ENCODE measurements around the gene SHISA5. TPM values are rescaled to one million over a fixed set of nuclear protein-coding genes. Genes with fewer than 3 reads are reported as not detected.

The SHISA5 gene, protein sequence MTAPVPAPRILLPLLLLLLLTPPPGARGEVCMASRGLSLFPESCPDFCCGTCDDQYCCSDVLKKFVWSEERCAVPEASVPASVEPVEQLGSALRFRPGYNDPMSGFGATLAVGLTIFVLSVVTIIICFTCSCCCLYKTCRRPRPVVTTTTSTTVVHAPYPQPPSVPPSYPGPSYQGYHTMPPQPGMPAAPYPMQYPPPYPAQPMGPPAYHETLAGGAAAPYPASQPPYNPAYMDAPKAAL
- 10 to 100 TPM; 64.1 to 90.6 (median 75.4) TPM for total RNA-seq

DNA sequence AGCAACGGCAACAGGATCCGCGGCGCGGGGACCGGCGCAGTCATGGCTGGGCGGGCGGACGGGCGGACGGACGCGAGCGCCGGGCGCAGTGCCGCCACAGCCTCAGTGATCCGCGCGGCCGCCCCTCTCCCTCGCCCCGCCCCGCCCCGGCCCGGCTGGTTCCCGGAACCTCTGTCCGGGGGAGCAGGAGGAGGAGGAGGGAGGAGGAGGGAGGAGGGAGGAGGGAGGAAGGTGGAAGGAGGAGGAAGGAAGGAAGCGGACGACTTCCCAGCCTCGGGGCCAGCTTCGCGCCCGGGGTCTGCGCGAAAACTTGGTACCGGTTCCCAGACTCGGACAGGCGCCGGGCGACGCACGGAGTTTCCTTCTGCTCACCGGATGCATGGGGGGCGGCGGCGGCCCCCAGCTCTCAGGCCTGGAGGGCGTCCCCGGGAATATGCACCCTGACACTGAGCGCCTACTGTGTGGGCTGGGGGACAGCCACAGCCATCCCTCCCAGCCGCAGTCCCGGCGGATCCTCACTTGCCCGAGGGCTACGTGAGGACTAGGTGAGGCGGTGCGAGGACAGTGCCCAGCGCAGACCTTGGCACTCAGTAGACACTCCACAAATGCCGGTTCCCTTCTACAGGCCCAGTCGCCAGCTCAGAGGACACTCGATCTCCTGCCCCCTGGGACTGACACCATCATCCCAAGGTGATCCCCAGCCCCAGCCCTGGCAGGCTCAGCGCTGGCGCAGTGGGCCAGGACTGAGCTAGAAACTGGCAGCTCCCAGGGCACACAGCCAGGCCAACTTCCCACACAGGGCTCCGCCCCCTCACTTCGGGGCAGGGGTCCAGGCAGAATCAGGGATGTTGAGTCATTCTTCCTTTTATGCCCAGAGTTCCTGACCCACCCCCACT, at the start of gene SHISA5:
TSS of gene SHISA5 (minus strand) at position 124 of the 896 bp plus-strand sequence. CDS start at position 44, 80 bp downstream.
- TF ChIP-seq CTCF (IDR thresholded peaks at IDR 0.05; ENCODE audit: low read depth) = no peak

DNA sequence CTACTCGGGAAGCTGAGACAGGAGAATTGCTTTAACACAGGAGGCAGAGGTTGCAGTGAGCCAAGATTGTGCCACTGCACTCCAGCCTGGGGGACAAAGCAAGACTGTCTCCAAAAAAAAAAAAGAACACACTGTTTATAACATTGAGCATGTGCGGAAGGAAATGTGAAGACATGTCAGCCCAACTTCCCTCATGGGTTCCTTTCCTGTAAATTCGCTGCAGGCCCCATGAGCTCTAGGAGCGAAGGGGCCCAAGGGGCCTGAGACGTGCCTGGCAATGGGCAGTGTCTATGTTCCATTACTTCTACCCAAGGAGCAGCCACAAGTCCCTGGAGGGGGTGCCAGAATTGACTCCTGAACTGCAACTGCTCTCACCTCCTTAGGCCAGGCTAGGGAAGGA, 49.4 kb upstream of the SHISA5 start:
- TF ChIP-seq CTCF (IDR thresholded peaks at IDR 0.05; ENCODE audit: low read depth) = no peak

GRCh38 chr3:48552111-48552951, 48.4 kb upstream of the SHISA5 start:
- TF ChIP-seq CTCF (IDR thresholded peaks at IDR 0.05; ENCODE audit: low read depth) = no peak

DNA sequence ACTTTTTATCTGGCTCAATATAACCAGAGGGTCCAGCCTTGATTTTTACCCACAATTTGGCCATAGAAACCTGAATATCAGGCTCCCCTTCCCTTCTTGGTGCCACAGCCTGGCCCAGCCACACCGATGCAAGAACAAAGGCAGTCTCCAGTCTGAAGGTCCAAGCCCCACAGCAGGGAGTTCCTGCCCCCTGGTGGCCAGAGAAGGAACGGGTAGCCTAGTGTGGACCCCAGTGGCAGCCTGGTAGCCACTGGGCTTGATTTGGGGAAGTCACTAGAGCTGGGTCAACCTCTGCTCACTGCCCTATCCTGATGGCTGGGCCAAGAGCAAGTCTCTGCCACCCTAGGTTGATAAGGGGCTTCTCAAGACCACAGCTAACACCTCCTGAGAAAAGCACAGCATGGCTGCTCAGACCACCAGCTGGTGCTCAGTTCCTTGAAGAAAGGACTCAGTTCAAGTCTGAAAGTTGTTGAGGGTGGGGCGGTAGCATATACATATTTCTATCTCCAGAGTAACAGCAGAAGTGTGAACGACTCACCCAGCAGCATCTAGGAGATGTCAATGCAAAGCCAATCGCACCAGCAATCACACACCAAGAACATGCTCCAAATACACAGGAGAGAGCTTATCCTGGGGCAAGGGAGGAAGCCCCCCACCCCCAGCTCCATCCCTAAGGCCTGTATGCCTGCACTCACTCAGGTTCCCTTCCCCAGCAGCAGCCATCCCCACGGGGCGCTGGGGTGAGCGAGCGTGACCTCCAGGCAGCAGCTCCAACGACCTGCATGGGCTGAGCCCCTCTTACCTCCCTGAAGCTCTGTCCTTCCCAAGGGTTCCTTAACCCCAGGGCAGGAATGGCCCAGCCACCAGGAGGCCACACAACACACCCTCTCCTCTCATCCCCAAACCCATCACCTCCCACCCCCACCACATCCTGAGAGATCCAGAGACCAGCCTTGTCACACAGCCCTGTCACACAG, 45.0 kb upstream of the SHISA5 start:
- TF ChIP-seq CTCF (IDR thresholded peaks at IDR 0.05; ENCODE audit: low read depth) = no peak

- TF ChIP-seq CTCF (IDR thresholded peaks at IDR 0.05; ENCODE audit: low read depth) = no peak
These were observed 44.2 kb upstream of the SHISA5 start for GRCh38 chr3:48548126-48548525.

- TF ChIP-seq CTCF (IDR thresholded peaks at IDR 0.05; ENCODE audit: low read depth) = no peak
These were observed 42.3 kb upstream of the SHISA5 start for GRCh38 chr3:48546203-48546829.
